ENCODE data around the gene PAF1. TPM values are rescaled to one million over a fixed set of nuclear protein-coding genes. Genes with fewer than 3 reads are reported as not detected.

Gene PAF1
- total RNA-seq, 1 donor from 2014 or later, result 43.6 TPM

- Mint-ChIP-seq H3K4me1 (ENCODE audit: unreplicated experiment) (peaks cover 41% of the 10 kb centered on the region), H3K27me3 (no peaks in the 10 kb centered on the region), H3K27ac (peak overlapping the region; percentile 98), H3K4me3 (peak overlapping the region; percentile 90), H3K36me3 (no peaks in the 10 kb centered on the region), H3K9me3 (no peaks in the 10 kb centered on the region)
- DNase-seq (ENCODE audit: extremely low spot score, unreplicated experiment), result no peak
- TF ChIP-seq CTCF (conservative IDR thresholded peaks at IDR 0.05), result no peak
These were observed 10.8 kb upstream of the PAF1 start for GRCh38 chr19:39401549-39402345.

- TF ChIP-seq CTCF (conservative IDR thresholded peaks at IDR 0.05), result no peak
- DNase-seq (ENCODE audit: extremely low spot score, unreplicated experiment), result no peak
- Mint-ChIP-seq H3K9me3 (no peaks in the 10 kb centered on the region), H3K27me3 (no peaks in the 10 kb centered on the region), H3K4me3 (peak overlapping the region; percentile 90), H3K36me3 (no peaks in the 10 kb centered on the region), H3K4me1 (ENCODE audit: unreplicated experiment) (peaks cover 39% of the 10 kb centered on the region), H3K27ac (peak overlapping the region; percentile 98)
These were observed 10.2 kb upstream of the PAF1 start for GRCh38 chr19:39401070-39401548.

GRCh38 chr19:39400061-39400460 is 9.2 kb upstream of the PAF1 start:
- Mint-ChIP-seq H3K36me3 (peaks cover 3% of the 10 kb centered on the region), H3K27me3 (no peaks in the 10 kb centered on the region), H3K4me3 (no peak overlapping the region), H3K9me3 (no peaks in the 10 kb centered on the region), H3K27ac (peak overlapping the region; percentile 86), H3K4me1 (ENCODE audit: unreplicated experiment) (peaks cover 37% of the 10 kb centered on the region)
- DNase-seq (ENCODE audit: extremely low spot score, unreplicated experiment), result no peak
- no peak for TF ChIP-seq CTCF (conservative IDR thresholded peaks at IDR 0.05)

GRCh38 chr19:39399668-39400050 is 8.8 kb upstream of the PAF1 start:
- DNase-seq (ENCODE audit: extremely low spot score, unreplicated experiment), result no peak
- no peak for TF ChIP-seq CTCF (conservative IDR thresholded peaks at IDR 0.05)
- H3K27me3 Mint-ChIP-seq, result no peaks in the 10 kb centered on the region
- peaks cover 37% of the 10 kb centered on the region for H3K4me1 Mint-ChIP-seq (ENCODE audit: unreplicated experiment)
- H3K9me3 Mint-ChIP-seq, result no peaks in the 10 kb centered on the region
- H3K27ac Mint-ChIP-seq, result peak overlapping the region; percentile 86
- H3K4me3 Mint-ChIP-seq, result peak overlapping the region; percentile 19
- H3K36me3 Mint-ChIP-seq, result peaks cover 3% of the 10 kb centered on the region

- Mint-ChIP-seq H3K4me1 (ENCODE audit: unreplicated experiment) (peaks cover 33% of the 10 kb centered on the region), H3K9me3 (no peaks in the 10 kb centered on the region), H3K4me3 (no peak overlapping the region), H3K27me3 (no peaks in the 10 kb centered on the region), H3K36me3 (peaks cover 3% of the 10 kb centered on the region), H3K27ac (peak overlapping the region; percentile 90)
- TF ChIP-seq CTCF (conservative IDR thresholded peaks at IDR 0.05), result no peak
- no peak for DNase-seq (ENCODE audit: extremely low spot score, unreplicated experiment)
These were observed 7.5 kb upstream of the PAF1 start for GRCh38 chr19:39398297-39398864.

Measured in type B pancreatic cell (in vitro differentiated cells).